PFSK-1 (cell line): ENCODE results near the gene MYH3.

Experiments used
- FOXP2 ChIP-seq: optimal IDR thresholded peaks from 2 replicates; pipeline ENCODE3; 2011; ENCODE audit warnings: borderline replicate concordance, control low read depth, inconsistent platforms; ENCODE audit not compliant: insufficient read depth; ENCODE audit errors: extremely low read length, extremely low read depth
- POLR2AphosphoS5 ChIP-seq: IDR thresholded peaks from 2 replicates; pipeline ENCODE4 v1.6.1; 2012; ENCODE audit warnings: low read depth, mild to moderate bottlenecking, control low read depth, low read length, moderate library complexity
- REST ChIP-seq, 2 experiments: IDR thresholded peaks; 2 replicates each; pipeline versions ENCODE4 v1.6.1 to v1.8.0; 2011 to 2012; ENCODE audit warnings: low read depth in 2 of 2, low read length in 2 of 2, control low read depth in 1 of 2, inconsistent platforms in 1 of 2, mild to moderate bottlenecking in 1 of 2, moderate library complexity in 1 of 2; ENCODE audit not compliant: insufficient read depth in 1 of 2
- SIN3A ChIP-seq: IDR thresholded peaks from 2 replicates; pipeline ENCODE4 v1.6.1; 2012; ENCODE audit warnings: mild to moderate bottlenecking, low read length, moderate library complexity, borderline replicate concordance; ENCODE audit not compliant: insufficient read depth
- TAF1 ChIP-seq: IDR thresholded peaks from 2 replicates; pipeline ENCODE4 v1.6.1; 2012; ENCODE audit warnings: low read length, control low read depth, borderline replicate concordance; ENCODE audit not compliant: insufficient read depth

Gene MYH3

GRCh38 chr17:10617120-10617505, 40.0 kb downstream of the MYH3 start:
- no peak for TF ChIP-seq TAF1
- no peak for TF ChIP-seq SIN3A
- no peak for TF ChIP-seq FOXP2
- TF ChIP-seq REST (IDR thresholded peaks at IDR 0.05; ENCODE audit: insufficient read depth in 1 of 2, low read depth in 2 of 2, low read length in 2 of 2), result no peak
- no peak for TF ChIP-seq POLR2AphosphoS5

- TF ChIP-seq REST (IDR thresholded peaks at IDR 0.05; ENCODE audit: insufficient read depth in 1 of 2, low read depth in 2 of 2, low read length in 2 of 2), result 0 out of 4 replicates have a peak, but pooled peaks of 1 of the 2 experiments have one; percentile 21
- no peak for TF ChIP-seq POLR2AphosphoS5
Observed at GRCh38 chr17:10616502-10617119, 40.5 kb downstream of the MYH3 start.

- TF ChIP-seq REST (IDR thresholded peaks at IDR 0.05; ENCODE audit: insufficient read depth in 1 of 2, low read depth in 2 of 2, low read length in 2 of 2), result no peak
- no peak for TF ChIP-seq POLR2AphosphoS5
- no peak for TF ChIP-seq SIN3A
- TF ChIP-seq TAF1, result no peak
- TF ChIP-seq FOXP2, result no peak
Observed at GRCh38 chr17:10614536-10615155, 42.5 kb downstream of the MYH3 start.

- TF ChIP-seq POLR2AphosphoS5 (no peak), REST (IDR thresholded peaks at IDR 0.05; ENCODE audit: insufficient read depth in 1 of 2, low read depth in 2 of 2, low read length in 2 of 2) (no peak)
Observed at GRCh38 chr17:10613775-10614513, 43.2 kb downstream of the MYH3 start.
